Smooth muscle cell (in vitro differentiated cells): ENCODE measurements around the gene OMG. TPM values are rescaled to one million over a fixed set of nuclear protein-coding genes. Genes with fewer than 3 reads are reported as not detected.

Source experiments
- DNase-seq: peaks from one replicate; lab custom pipeline; 2025; ENCODE audit not compliant: unreplicated experiment; lab: John Stamatoyannopoulos, UW
- H2AFZ ChIP-seq: fragments of 200-600 bp; sonication (generic); 2 replicates; pipeline ENCODE4 v1.6.0; 2016; ENCODE audit warnings: antibody characterized with exemption, low read depth, mild to moderate bottlenecking
- H3F3A ChIP-seq: fragments of 200-600 bp; sonication (generic); 2 replicates; pipeline ENCODE4 v1.6.0; 2017; ENCODE audit warnings: antibody characterized with exemption, low read depth
- H3K27ac ChIP-seq: fragments of 200-600 bp; sonication (generic); 2 replicates; pipeline ENCODE4 v1.5.1; 2016; ENCODE audit warnings: low read depth, mild to moderate bottlenecking
- H3K27me3 ChIP-seq: fragments of 200-600 bp; sonication (generic); 2 replicates; pipeline ENCODE4 v1.6.1; 2016; ENCODE audit warnings: low read depth, mild to moderate bottlenecking
- H3K36me3 ChIP-seq: fragments of 200-600 bp; sonication (generic); 2 replicates; pipeline ENCODE4 v1.5.1; 2016; ENCODE audit warnings: low read depth
- H3K4me1 ChIP-seq: fragments of 200-600 bp; sonication (generic); 2 replicates; pipeline ENCODE4 v1.5.1; 2016; ENCODE audit warnings: low read depth
- H3K4me2 ChIP-seq: fragments of 200-600 bp; sonication (generic); 2 replicates; pipeline ENCODE4 v1.6.0; 2016; ENCODE audit warnings: mild to moderate bottlenecking
- H3K4me3 ChIP-seq: fragments of 200-600 bp; sonication (generic); 2 replicates; pipeline ENCODE4 v1.5.1; 2016; ENCODE audit warnings: mild to moderate bottlenecking
- H3K79me2 ChIP-seq: fragments of 200-600 bp; sonication (generic); 2 replicates; pipeline ENCODE4 v1.6.0; 2016; ENCODE audit warnings: low read depth, mild to moderate bottlenecking
- H3K9ac ChIP-seq: fragments of 200-600 bp; sonication (generic); 2 replicates; pipeline ENCODE4 v1.6.0; 2016; ENCODE audit warnings: low read depth
- H3K9me3 ChIP-seq: fragments of 200-600 bp; sonication (generic); replicated peaks from 2 replicates; pipeline ENCODE4 v1.5.1; 2016; ENCODE audit warnings: low read depth
- H4K20me1 ChIP-seq: fragments of 200-600 bp; sonication (generic); 2 replicates; pipeline ENCODE4 v1.6.0; 2016; ENCODE audit warnings: low read depth
- CTCF ChIP-seq: fragments of 200-600 bp; sonication (generic); IDR thresholded peaks from 2 replicates; pipeline ENCODE4 v1.5.1; 2017; ENCODE audit warnings: borderline replicate concordance, mild to moderate bottlenecking, antibody characterized with exemption; ENCODE audit not compliant: insufficient read depth, poor library complexity, severe bottlenecking
- WGBS: methylation state at CpG from one replicate; pipeline ENCODE4 v1.1.7; 2016; ENCODE audit warnings: low lambda C conversion rate; 5-methylcytosine and 5-hydroxymethylcytosine counted together
- polyA plus RNA-seq: library from polyadenylated mRNA; unstranded; fragments of >200 nt; fragmentation: Nextera tagmentation; extraction: Ambion mirVana; gene quantifications from 2 replicates; pipeline ENCODE4 v1.2.1, GENCODE V29; 2016
- total RNA-seq: library from RNA; depleted of rRNA; stranded (reverse); fragments of >200 nt; gene quantifications from 2 replicates; pipeline ENCODE4 v1.2.3, GENCODE V29; 2014

Gene OMG
- total and polyA plus RNA-seq, 2 experiments from 2014 or later = 0.57 TPM; not detected in 1

GRCh38 chr17:31318851-31319661, 22.0 kb upstream of the OMG start:
- Histone ChIP-seq H3K9me3 (no peaks in the 10 kb centered on the region), H3K4me3 (no peak overlapping the region), H3K27ac (peak overlapping the region; percentile 75), H3K36me3 (no peaks in the 10 kb centered on the region), H3K4me1 (peaks cover 9% of the 10 kb centered on the region), H3F3A (peaks cover 4% of the 10 kb centered on the region), H2AFZ (no peak overlapping the region), H3K9ac (no peak overlapping the region), H3K27me3 (no peaks in the 10 kb centered on the region), H4K20me1 (peaks cover 7% of the 10 kb centered on the region), H3K4me2 (no peak overlapping the region), H3K79me2 (peaks cover 2% of the 10 kb centered on the region)
- 94% methylated on average over 5 of the region's 5 CpGs for WGBS
- no peak for TF ChIP-seq CTCF
- DNase-seq = no peak

GRCh38 chr17:31318298-31318801, 21.3 kb upstream of the OMG start:
- Histone ChIP-seq H3K27ac (no peak overlapping the region), H3F3A (peaks cover 4% of the 10 kb centered on the region), H3K79me2 (peaks cover 2% of the 10 kb centered on the region), H2AFZ (no peak overlapping the region), H4K20me1 (peaks cover 7% of the 10 kb centered on the region), H3K27me3 (no peaks in the 10 kb centered on the region), H3K9ac (no peak overlapping the region), H3K4me1 (peaks cover 9% of the 10 kb centered on the region), H3K36me3 (no peaks in the 10 kb centered on the region), H3K4me3 (no peak overlapping the region), H3K4me2 (no peak overlapping the region), H3K9me3 (no peaks in the 10 kb centered on the region)
- no peak for DNase-seq
- 91% methylated on average over 8 of the region's 8 CpGs for WGBS
- TF ChIP-seq CTCF = no peak

GRCh38 chr17:31314782-31315100, 17.7 kb upstream of the OMG start:
- no peaks in the 10 kb centered on the region for H3K27me3 ChIP-seq
- H3K79me2 ChIP-seq = no peaks in the 10 kb centered on the region
- H4K20me1 ChIP-seq = no peaks in the 10 kb centered on the region
- no peak overlapping the region for H2AFZ ChIP-seq
- DNase-seq = no peak
- no peak overlapping the region for H3K4me2 ChIP-seq
- no peak overlapping the region for H3K9ac ChIP-seq
- TF ChIP-seq CTCF = no peak
- 92% methylated on average over 3 of the region's 3 CpGs for WGBS
- no peak overlapping the region for H3K27ac ChIP-seq
- H3K9me3 ChIP-seq = no peaks in the 10 kb centered on the region
- no peaks in the 10 kb centered on the region for H3K4me1 ChIP-seq
- no peaks in the 10 kb centered on the region for H3K36me3 ChIP-seq
- H3K4me3 ChIP-seq = no peak overlapping the region
- peaks cover 2% of the 10 kb centered on the region for H3F3A ChIP-seq
